SK-N-MC (cell line): Measurements from ENCODE around the gene BACE2.

Source experiments
- EZH2 ChIP-seq: fragments of 200-600 bp; sonication (generic); IDR thresholded peaks from one replicate; pipeline ENCODE4 v1.6.1; 2017; ENCODE audit warnings: antibody characterized with exemption
- POLR2AphosphoS5 ChIP-seq: IDR thresholded peaks from 2 replicates; pipeline ENCODE4 v1.6.1; 2012; ENCODE audit warnings: mild to moderate bottlenecking, low read depth, low read length, borderline replicate concordance

GRCh38 chr21:41280115-41280919 is 112.4 kb downstream of the BACE2 start:
- TF ChIP-seq EZH2 = no peak
- TF ChIP-seq POLR2AphosphoS5 = no peak
